ENCODE measurements around the gene MKS1. TPM values are rescaled to one million over a fixed set of nuclear protein-coding genes. Genes with fewer than 3 reads are reported as not detected.

Gene MKS1
- total and polyA plus RNA-seq, 11 donors, result 3.3 to 15.1 (median 6.4) TPM

- intact Hi-C loops (cut with DNase I), result loop anchor here in 2 of 10 donors (5.0 to 10.0 kb wide), 2 partner anchors 194 to 197 kb away; no protein-coding TSS in a partner anchor
- Histone ChIP-seq H3K36me3 (no peaks in the 10 kb centered on the region), H3K27ac (no peak overlapping the region), H3K9me3 (no peaks in the 10 kb centered on the region), H3K27me3 (peaks cover 9 to 73% (median 32%) of the 10 kb centered on the region in 9 donors), H3K4me3 (no peak overlapping the region), H3K4me1 (peaks cover 4 to 11% (median 6%) of the 10 kb centered on the region in 12 donors)
- DNase-seq, result no peak
- 85 to 95% (median 91%) methylated on average over 12 of the region's 12 CpGs for WGBS, 4 donors
- TF ChIP-seq POLR2A (IDR thresholded peaks at IDR 0.05), result no peak
- TF ChIP-seq CTCF (IDR thresholded peaks at IDR 0.05), result no peak
- ATAC-seq, result no peak
These were observed 31.4 kb upstream of the MKS1 start for GRCh38 chr17:58250344-58251011.

- Histone ChIP-seq H3K36me3 (no peaks in the 10 kb centered on the region), H3K27me3 (peaks cover 4 to 73% (median 22%) of the 10 kb centered on the region in 9 donors), H3K4me1 (peaks cover 4 to 11% (median 6%) of the 10 kb centered on the region in 12 donors), H3K27ac (no peak overlapping the region), H3K9me3 (no peaks in the 10 kb centered on the region), H3K4me3 (peak overlapping the region; percentile 6 to 66 (median 48))
- DNase-seq (peak; percentile 59 to 88 (median 66)), ATAC-seq (peak; percentile 67 to 93 (median 88))
- TF ChIP-seq CTCF (IDR thresholded peaks at IDR 0.05), result peak; percentile 90 to 98 (median 92)
- TF ChIP-seq POLR2A (IDR thresholded peaks at IDR 0.05), result no peak
- intact Hi-C loops (cut with DNase I), result loop anchor here in 3 of 10 donors (5.0 to 10.0 kb wide), 4 partner anchors 165 to 198 kb away; partner anchors contain the start of gene RNF43 (in 2 of the 3)
- 5 to 9% (median 6%) methylated on average over 15 to 57 of the region's 57 CpGs for WGBS, 4 donors
These were observed 30.4 kb upstream of the MKS1 start for GRCh38 chr17:58249270-58250133.

- Histone ChIP-seq H3K27ac (no peak overlapping the region), H3K4me3 (peak overlapping the region in 8 of 12 donors; percentile 6 to 66 (median 46)), H3K27me3 (peaks cover 4 to 72% (median 22%) of the 10 kb centered on the region in 9 donors), H3K36me3 (no peaks in the 10 kb centered on the region), H3K4me1 (peaks cover 4 to 11% (median 6%) of the 10 kb centered on the region in 12 donors), H3K9me3 (no peaks in the 10 kb centered on the region)
- WGBS, 4 donors, result 15 to 21% (median 17%) methylated on average over 4 to 10 of the region's 10 CpGs
- ATAC-seq (no peak), DNase-seq (no peak)
- TF ChIP-seq POLR2A (IDR thresholded peaks at IDR 0.05), result no peak
- TF ChIP-seq CTCF (IDR thresholded peaks at IDR 0.05), result no peak
- intact Hi-C loops (cut with DNase I), result loop anchor here in 2 of 10 donors (5.0 to 10.0 kb wide), 3 partner anchors 166 to 198 kb away; partner anchors contain the start of gene RNF43 (in 2 of the 2)
These were observed 29.9 kb upstream of the MKS1 start for GRCh38 chr17:58248955-58249269.
